A549 (cell line): Measurements from ENCODE around the gene TTLL9. TPM values are rescaled to one million over a fixed set of nuclear protein-coding genes. Genes with fewer than 3 reads are reported as not detected.

Experiments
- ATAC-seq, 2 experiments: fragments of 200-7000 bp in 1 of 2; fragments of >200 bp in 1 of 2; cut with Nextera tagmentation in 1 of 2; cut with Tn5 transposase in 1 of 2; 3 replicates each; pipeline versions ENCODE4 v1.8.0 to v1.9.1; 2018 to 2020; ENCODE audit warnings: mild to moderate bottlenecking in 1 of 2, moderate library complexity in 1 of 2
- CTCF ChIA-PET: fragments of 300-600 bp; sonication (Branson Sonifier 250); formaldehyde crosslinking; extraction: SDS; loops from one replicate; lab custom pipeline; 2021; ENCODE audit warnings: antibody characterized with exemption, inconsistent platforms; lab: Yijun Ruan, JAX
- POLR2A ChIA-PET: fragments of 350-600 bp; formaldehyde crosslinking; extraction: SDS; loops from one replicate; lab custom pipeline; 2021; ENCODE audit warnings: antibody characterized with exemption, inconsistent platforms; lab: Yijun Ruan, JAX
- DNase-seq, 2 experiments: peaks; one replicate each; pipeline versions ENCODE4 v3.0.0 to v3.0.0-alpha.2; 2011 to 2016; ENCODE audit warnings: low read depth in 1 of 2, low spot score in 1 of 2
- FAIRE-seq: peaks from 2 replicates; lab custom pipeline; 2011; peaks lifted over from hg19 to GRCh38; lab: Jason Lieb, UNC
- H3K27ac ChIP-seq, 2 experiments: fragments of >200 bp; sonication (Bioruptor Twin); formaldehyde crosslinking; 3 replicates each; pipeline ENCODE4 v1.5.1; 2016 to 2017
- H3K4me1 ChIP-seq: fragments of >200 bp; sonication (Bioruptor Twin); formaldehyde crosslinking; 3 replicates; pipeline ENCODE4 v1.6.1; 2016
- H3K4me2 ChIP-seq: fragments of >200 bp; sonication (Bioruptor Twin); formaldehyde crosslinking; 3 replicates; pipeline ENCODE4 v1.6.1; 2016
- H3K4me3 ChIP-seq: fragments of >200 bp; sonication (Bioruptor Twin); formaldehyde crosslinking; 3 replicates; pipeline ENCODE4 v1.5.1; 2016
- H3K9me3 ChIP-seq: fragments of >200 bp; sonication (Bioruptor Twin); formaldehyde crosslinking; 3 replicates; pipeline ENCODE4 v1.6.1; 2016
- EHF ChIP-seq: fragments of 250-450 bp; sonication (Bioruptor Pico); IDR thresholded peaks from 2 replicates; pipeline ENCODE4 v1.5.0; 2020; ENCODE audit warnings: mild to moderate bottlenecking
- ESRRA ChIP-seq: fragments of 150-350 bp; IDR thresholded peaks from 2 replicates; pipeline ENCODE4 v1.6.1; 2014; ENCODE audit warnings: mild to moderate bottlenecking, low read length, borderline replicate concordance
- HEYL ChIP-seq: fragments of 250-450 bp; sonication (Bioruptor Pico); IDR thresholded peaks from 2 replicates; pipeline ENCODE4 v1.8.0; 2021; ENCODE audit warnings: mild to moderate bottlenecking, moderate library complexity
- HOXA7 ChIP-seq: fragments of 250-450 bp; sonication (Bioruptor Pico); IDR thresholded peaks from 2 replicates; pipeline ENCODE4 v1.5.0; 2020; ENCODE audit warnings: mild to moderate bottlenecking, moderate library complexity
- HOXB13 ChIP-seq: fragments of 250-450 bp; sonication (Bioruptor Pico); IDR thresholded peaks from 2 replicates; pipeline ENCODE4 v1.5.0; 2020; ENCODE audit warnings: low read depth, mild to moderate bottlenecking, moderate library complexity
- HOXB5 ChIP-seq: fragments of 250-450 bp; sonication (Bioruptor Pico); IDR thresholded peaks from 2 replicates; pipeline ENCODE4 v1.5.0; 2020; ENCODE audit warnings: mild to moderate bottlenecking, moderate library complexity
- KDM1A ChIP-seq: fragments of 200-600 bp; sonication (generic); IDR thresholded peaks from 2 replicates; pipeline ENCODE4 v1.6.1; 2016; ENCODE audit warnings: low read depth, mild to moderate bottlenecking
- MAFK ChIP-seq: fragments of 450-650 bp; IDR thresholded peaks from 2 replicates; pipeline ENCODE4 v1.6.1; 2014; ENCODE audit not compliant: partially characterized antibody
- MAZ ChIP-seq: fragments of 150-350 bp; IDR thresholded peaks from 2 replicates; pipeline ENCODE4 v1.6.1; 2014; ENCODE audit warnings: antibody characterized with exemption, low read depth, low read length, borderline replicate concordance
- MYC ChIP-seq: IDR thresholded peaks from 2 replicates; pipeline ENCODE4 v1.6.1; 2012; ENCODE audit warnings: mild to moderate bottlenecking, inconsistent platforms, low read length, improper control_type of control experiment, borderline replicate concordance
- NPAS2 ChIP-seq: fragments of 250-450 bp; sonication (Bioruptor Pico); IDR thresholded peaks from 2 replicates; pipeline ENCODE4 v1.8.0; 2022; ENCODE audit warnings: mild to moderate bottlenecking, moderate library complexity, borderline replicate concordance
- NR3C1 ChIP-seq: fragments of >200 bp; sonication (Bioruptor Twin); formaldehyde crosslinking; IDR thresholded peaks from 3 replicates; pipeline ENCODE4 v1.6.1; 2017
- POLR2A ChIP-seq: IDR thresholded peaks from 2 replicates; pipeline ENCODE4 v1.6.1; 2012; ENCODE audit warnings: mild to moderate bottlenecking, low read length
- RARB ChIP-seq: fragments of 250-450 bp; sonication (Bioruptor Pico); IDR thresholded peaks from 2 replicates; pipeline ENCODE4 v1.8.0; 2021; ENCODE audit warnings: mild to moderate bottlenecking, moderate library complexity
- SREBF2 ChIP-seq: fragments of 450-650 bp; IDR thresholded peaks from 2 replicates; pipeline ENCODE4 v1.6.1; 2014; ENCODE audit warnings: mild to moderate bottlenecking, moderate library complexity
- TP53 ChIP-seq: fragments of 250-450 bp; sonication (Bioruptor Pico); IDR thresholded peaks from 2 replicates; pipeline ENCODE4 v1.5.0; 2021; ENCODE audit warnings: mild to moderate bottlenecking, moderate library complexity
- ZNF302 ChIP-seq: fragments of 250-450 bp; sonication (Bioruptor Pico); IDR thresholded peaks from 2 replicates; pipeline ENCODE4 v1.9.0; 2021; ENCODE audit warnings: inconsistent platforms, mild to moderate bottlenecking, moderate library complexity
- WGBS: methylation state at CpG from one replicate; pipeline ENCODE4 v1.1.6; 2017; ENCODE audit errors: missing lambda C conversion rate; 5-methylcytosine and 5-hydroxymethylcytosine counted together
- polyA plus RNA-seq, 4 experiments: library from polyadenylated mRNA; depleted of rRNA in 3 of 4; stranded (reverse); fragments of >200 nt; fragmentation: RNase III in 1 of 4; extraction: RNeasy Plus Mini Kit Qiagen cat#74134 plus additional on column Dnase treatment in 1 of 4; gene quantifications; 2 replicates in 3 of 4; 3 replicates in 1 of 4; pipeline ENCODE4 v1.2.3, GENCODE V29; 2011 to 2017
- TF ChIP-seq, protein P1 (sequence below): fragments of 200-600 bp; sonication (generic); IDR thresholded peaks from 2 replicates; pipeline ENCODE4 v1.6.1; 2016; ENCODE audit warnings: antibody characterized with exemption, mild to moderate bottlenecking, moderate library complexity
- TF ChIP-seq, protein P2 (sequence below): fragments of 250-450 bp; sonication (Bioruptor Pico); IDR thresholded peaks from 2 replicates; pipeline ENCODE4 v1.5.0; 2020; ENCODE audit warnings: low read depth, mild to moderate bottlenecking, moderate library complexity
- TF ChIP-seq, protein P3 (sequence below): IDR thresholded peaks from 2 replicates; pipeline ENCODE4 v1.6.1; 2012; ENCODE audit warnings: low read depth, borderline replicate concordance
- TF ChIP-seq, protein P4 (sequence below): IDR thresholded peaks from 2 replicates; pipeline ENCODE4 v1.6.1; 2012

The TTLL9 gene
- polyA plus RNA-seq, 2 of the 4 experiments (the other 2 are of a cell fraction), result 0.06 to 0.15 TPM

DNA sequence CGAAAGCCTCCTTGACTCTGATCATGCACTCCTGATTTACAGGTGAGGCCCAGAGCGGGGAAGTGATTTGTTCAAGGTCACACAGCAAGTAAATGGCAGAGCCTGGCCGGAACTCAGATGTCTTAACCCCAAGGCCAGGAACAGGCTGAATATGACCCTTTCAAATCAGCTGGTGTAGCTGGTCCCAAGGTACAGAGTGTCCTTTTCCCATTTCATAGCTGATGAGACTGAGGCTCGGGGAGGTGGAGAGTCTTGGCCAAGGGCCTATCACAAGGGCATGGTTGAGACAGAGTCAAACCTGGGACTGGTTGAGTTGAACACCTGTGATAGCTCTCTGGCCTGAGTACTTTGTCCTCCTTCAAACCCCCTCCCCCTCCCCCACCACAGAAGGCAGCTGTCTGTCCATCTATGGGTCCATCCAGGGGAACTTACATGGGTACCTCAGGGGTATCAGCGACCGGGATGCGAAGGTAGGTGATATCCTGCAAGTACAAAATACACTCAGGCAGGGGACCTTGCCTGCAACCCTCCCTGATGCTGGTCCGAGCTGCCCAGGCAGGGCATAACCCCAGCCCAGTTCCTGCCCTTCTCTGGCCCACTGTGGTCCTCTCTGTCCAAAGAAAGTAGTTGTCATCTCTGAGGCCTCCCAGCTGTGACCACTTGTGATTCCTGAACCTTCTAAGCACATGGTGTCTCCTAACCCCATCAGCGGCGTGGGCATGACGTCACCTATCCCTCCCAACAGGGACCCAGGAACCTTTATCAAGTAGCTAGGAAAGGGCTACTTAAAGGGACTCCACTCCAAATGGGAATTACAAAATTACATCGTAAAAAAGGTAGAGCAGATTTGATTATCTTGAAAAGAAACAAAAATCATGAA, 5.7 kb upstream of the TTLL9 start:
- TF ChIP-seq KDM1A, result no peak
- TF ChIP-seq, protein P1, sequence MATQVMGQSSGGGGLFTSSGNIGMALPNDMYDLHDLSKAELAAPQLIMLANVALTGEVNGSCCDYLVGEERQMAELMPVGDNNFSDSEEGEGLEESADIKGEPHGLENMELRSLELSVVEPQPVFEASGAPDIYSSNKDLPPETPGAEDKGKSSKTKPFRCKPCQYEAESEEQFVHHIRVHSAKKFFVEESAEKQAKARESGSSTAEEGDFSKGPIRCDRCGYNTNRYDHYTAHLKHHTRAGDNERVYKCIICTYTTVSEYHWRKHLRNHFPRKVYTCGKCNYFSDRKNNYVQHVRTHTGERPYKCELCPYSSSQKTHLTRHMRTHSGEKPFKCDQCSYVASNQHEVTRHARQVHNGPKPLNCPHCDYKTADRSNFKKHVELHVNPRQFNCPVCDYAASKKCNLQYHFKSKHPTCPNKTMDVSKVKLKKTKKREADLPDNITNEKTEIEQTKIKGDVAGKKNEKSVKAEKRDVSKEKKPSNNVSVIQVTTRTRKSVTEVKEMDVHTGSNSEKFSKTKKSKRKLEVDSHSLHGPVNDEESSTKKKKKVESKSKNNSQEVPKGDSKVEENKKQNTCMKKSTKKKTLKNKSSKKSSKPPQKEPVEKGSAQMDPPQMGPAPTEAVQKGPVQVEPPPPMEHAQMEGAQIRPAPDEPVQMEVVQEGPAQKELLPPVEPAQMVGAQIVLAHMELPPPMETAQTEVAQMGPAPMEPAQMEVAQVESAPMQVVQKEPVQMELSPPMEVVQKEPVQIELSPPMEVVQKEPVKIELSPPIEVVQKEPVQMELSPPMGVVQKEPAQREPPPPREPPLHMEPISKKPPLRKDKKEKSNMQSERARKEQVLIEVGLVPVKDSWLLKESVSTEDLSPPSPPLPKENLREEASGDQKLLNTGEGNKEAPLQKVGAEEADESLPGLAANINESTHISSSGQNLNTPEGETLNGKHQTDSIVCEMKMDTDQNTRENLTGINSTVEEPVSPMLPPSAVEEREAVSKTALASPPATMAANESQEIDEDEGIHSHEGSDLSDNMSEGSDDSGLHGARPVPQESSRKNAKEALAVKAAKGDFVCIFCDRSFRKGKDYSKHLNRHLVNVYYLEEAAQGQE, result no peak
- TF ChIP-seq POLR2A, result no peak
- no peak for TF ChIP-seq MYC
- no peak for TF ChIP-seq RARB (CRISPR knock-in tag)
- TF ChIP-seq HOXB5 (CRISPR knock-in tag), result no peak
- TF ChIP-seq MAFK, result no peak
- TF ChIP-seq HEYL (CRISPR knock-in tag), result no peak
- TF ChIP-seq, protein P2, sequence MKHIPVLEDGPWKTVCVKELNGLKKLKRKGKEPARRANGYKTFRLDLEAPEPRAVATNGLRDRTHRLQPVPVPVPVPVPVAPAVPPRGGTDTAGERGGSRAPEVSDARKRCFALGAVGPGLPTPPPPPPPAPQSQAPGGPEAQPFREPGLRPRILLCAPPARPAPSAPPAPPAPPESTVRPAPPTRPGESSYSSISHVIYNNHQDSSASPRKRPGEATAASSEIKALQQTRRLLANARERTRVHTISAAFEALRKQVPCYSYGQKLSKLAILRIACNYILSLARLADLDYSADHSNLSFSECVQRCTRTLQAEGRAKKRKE (CRISPR knock-in tag), result no peak
- no peak for TF ChIP-seq MAZ
- no peak for TF ChIP-seq HOXA7
- TF ChIP-seq ZNF302 (CRISPR knock-in tag), result no peak
- no peak for TF ChIP-seq NPAS2 (CRISPR knock-in tag)
- FAIRE-seq (no peak), ATAC-seq (no peak), DNase-seq (no peak)
- Histone ChIP-seq H3K4me1 (peaks cover 19% of the 10 kb centered on the region), H3K4me3 (no peak overlapping the region), H3K9me3 (no peaks in the 10 kb centered on the region), H3K4me2 (no peak overlapping the region), H3K27ac (no peak overlapping the region)
- CTCF ChIA-PET, result interaction anchor here (0.8 to 5.7 kb wide), 5 partner anchors 12 to 167 kb away, joined by 3 to 64 read pairs (median 3); no protein-coding TSS in a partner anchor
- POLR2A ChIA-PET, result no interaction called here
- 84% methylated on average over 12 of the region's 12 CpGs for WGBS

DNA sequence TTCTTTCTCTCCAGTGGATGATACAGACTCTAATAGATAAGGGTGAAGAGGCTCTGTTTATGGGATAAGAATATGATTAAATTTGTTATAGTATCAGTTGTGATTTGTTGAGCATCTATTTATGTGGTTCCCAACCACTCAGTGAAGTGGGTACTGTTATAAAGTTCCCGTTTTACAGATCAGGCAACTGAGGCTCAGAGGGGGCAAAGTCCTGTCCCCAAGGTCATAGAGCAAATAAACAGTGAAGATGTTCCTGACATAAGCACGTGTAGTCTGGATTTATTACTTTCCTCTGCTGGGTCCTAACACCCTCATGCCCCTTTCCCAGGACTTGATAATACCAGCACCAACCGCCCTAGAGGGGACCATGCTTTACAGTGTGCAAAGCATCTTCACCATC, 4.2 kb upstream of the TTLL9 start:
- 40% methylated on average over 3 of the region's 3 CpGs for WGBS
- Histone ChIP-seq H3K4me2 (no peak overlapping the region), H3K4me1 (peaks cover 15% of the 10 kb centered on the region), H3K4me3 (no peak overlapping the region), H3K9me3 (no peaks in the 10 kb centered on the region), H3K27ac (no peak overlapping the region)
- TF ChIP-seq, protein P3, sequence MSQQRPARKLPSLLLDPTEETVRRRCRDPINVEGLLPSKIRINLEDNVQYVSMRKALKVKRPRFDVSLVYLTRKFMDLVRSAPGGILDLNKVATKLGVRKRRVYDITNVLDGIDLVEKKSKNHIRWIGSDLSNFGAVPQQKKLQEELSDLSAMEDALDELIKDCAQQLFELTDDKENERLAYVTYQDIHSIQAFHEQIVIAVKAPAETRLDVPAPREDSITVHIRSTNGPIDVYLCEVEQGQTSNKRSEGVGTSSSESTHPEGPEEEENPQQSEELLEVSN, result no peak
- TF ChIP-seq ESRRA (no peak), HOXB13 (CRISPR knock-in tag) (no peak), SREBF2 (no peak), NR3C1 (no peak), EHF (CRISPR knock-in tag) (no peak), ZNF302 (CRISPR knock-in tag) (no peak), TP53 (CRISPR knock-in tag) (no peak), HEYL (CRISPR knock-in tag) (no peak)
- TF ChIP-seq, protein P4, sequence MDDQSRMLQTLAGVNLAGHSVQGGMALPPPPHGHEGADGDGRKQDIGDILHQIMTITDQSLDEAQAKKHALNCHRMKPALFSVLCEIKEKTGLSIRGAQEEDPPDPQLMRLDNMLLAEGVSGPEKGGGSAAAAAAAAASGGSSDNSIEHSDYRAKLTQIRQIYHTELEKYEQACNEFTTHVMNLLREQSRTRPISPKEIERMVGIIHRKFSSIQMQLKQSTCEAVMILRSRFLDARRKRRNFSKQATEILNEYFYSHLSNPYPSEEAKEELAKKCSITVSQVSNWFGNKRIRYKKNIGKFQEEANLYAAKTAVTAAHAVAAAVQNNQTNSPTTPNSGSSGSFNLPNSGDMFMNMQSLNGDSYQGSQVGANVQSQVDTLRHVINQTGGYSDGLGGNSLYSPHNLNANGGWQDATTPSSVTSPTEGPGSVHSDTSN, result no peak
- FAIRE-seq (no peak), ATAC-seq (no peak), DNase-seq (no peak)
- POLR2A ChIA-PET, result no interaction called here
- CTCF ChIA-PET, result no interaction called here
